Measurements from ENCODE around the gene CNN3.
A peak's percentile ranks its signal among the peaks of the same experiment; 100 is the strongest.

DNA sequence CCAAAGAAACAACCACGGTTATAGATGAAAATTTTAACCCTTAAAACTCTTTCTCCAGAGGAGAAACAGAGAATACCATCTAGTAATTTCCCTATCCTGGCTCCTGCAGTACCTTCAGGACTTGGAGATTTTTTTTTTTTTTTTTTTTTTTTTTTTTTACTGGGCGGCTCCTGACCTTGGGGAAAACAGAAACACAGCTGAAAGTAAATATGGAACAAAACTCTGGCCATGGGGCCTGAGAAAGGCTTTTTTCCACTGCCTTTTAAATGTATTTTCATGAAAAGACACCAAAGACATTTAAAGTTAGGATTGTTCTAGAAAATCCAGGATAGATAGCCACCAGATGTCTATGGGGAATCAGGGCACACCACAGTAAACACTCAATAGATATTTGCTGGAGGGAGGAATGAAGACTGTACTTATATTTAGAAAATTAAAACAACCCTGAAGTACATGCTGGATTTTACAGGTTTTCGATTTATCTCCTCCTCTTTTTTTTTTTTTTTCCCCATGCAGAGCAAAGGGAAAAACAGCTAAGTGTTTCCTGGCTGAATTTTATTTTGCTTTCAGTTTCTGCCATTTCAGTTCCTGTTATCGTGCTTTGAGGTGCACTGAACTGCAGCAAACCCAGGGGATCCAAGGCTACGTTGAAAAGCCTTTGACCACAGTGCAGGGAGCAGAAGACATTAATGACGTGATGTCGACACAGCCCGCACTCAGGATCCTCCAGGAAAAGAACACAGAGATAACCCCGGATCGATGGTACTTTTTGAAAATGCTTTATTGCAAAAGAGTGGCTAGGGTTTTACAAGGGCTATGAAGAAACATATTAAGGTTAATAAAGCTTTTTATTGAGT is 35.7 kb upstream of the CNN3 start:
- no peak for TF ChIP-seq SMC3 (IDR thresholded peaks at IDR 0.05; ENCODE audit: low read depth, low read length)
- TF ChIP-seq CTCF (conservative IDR thresholded peaks at IDR 0.05; ENCODE audit: low read depth, low read length): no peak
- TF ChIP-seq MAFK (IDR thresholded peaks at IDR 0.05; ENCODE audit: low read depth, low read length): no peak
- no peak for TF ChIP-seq RFX5 (IDR thresholded peaks at IDR 0.05; ENCODE audit: low read depth, low read length)
- TF ChIP-seq POLR2A (IDR thresholded peaks at IDR 0.05; ENCODE audit: low read depth, low read length): no peak
- peak; percentile 55; the same call in 1 of the 2 replicates for TF ChIP-seq CEBPB (IDR thresholded peaks at IDR 0.05; ENCODE audit: low read depth, low read length)
- TF ChIP-seq FOS (IDR thresholded peaks at IDR 0.05; ENCODE audit: low read depth, low read length): no peak
- TF ChIP-seq, protein P1, sequence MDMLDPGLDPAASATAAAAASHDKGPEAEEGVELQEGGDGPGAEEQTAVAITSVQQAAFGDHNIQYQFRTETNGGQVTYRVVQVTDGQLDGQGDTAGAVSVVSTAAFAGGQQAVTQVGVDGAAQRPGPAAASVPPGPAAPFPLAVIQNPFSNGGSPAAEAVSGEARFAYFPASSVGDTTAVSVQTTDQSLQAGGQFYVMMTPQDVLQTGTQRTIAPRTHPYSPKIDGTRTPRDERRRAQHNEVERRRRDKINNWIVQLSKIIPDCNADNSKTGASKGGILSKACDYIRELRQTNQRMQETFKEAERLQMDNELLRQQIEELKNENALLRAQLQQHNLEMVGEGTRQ (IDR thresholded peaks at IDR 0.05; ENCODE audit: low read depth, low read length): no peak
- no peak for TF ChIP-seq ELK1 (IDR thresholded peaks at IDR 0.05; ENCODE audit: borderline replicate concordance, low read depth, low read length)
- no peak for TF ChIP-seq BHLHE40 (IDR thresholded peaks at IDR 0.05; ENCODE audit: low read depth, low read length)
- TF ChIP-seq RAD21 (IDR thresholded peaks at IDR 0.05; ENCODE audit: low read length): no peak
- no peak for TF ChIP-seq MXI1 (IDR thresholded peaks at IDR 0.05; ENCODE audit: borderline replicate concordance, low read depth, low read length)

All from IMR-90 (cell line).